CD4-positive, alpha-beta T cell (primary cell): ENCODE data around the gene SORCS2. TPM values are rescaled to one million over a fixed set of nuclear protein-coding genes. Genes with fewer than 3 reads are reported as not detected.

ENCODE experiments used
- ATAC-seq: fragments of 200-7000 bp; cut with Tn5 transposase; one replicate; pipeline ENCODE4 v1.10.0; 2022; ENCODE audit warnings: mild to moderate bottlenecking; ENCODE audit not compliant: poor library complexity
- CTCF ChIA-PET: fragments of 350-600 bp; sonication (Branson Sonifier 250); formaldehyde crosslinking; loops from one replicate; lab custom pipeline; 2021; ENCODE audit warnings: antibody characterized with exemption, inconsistent platforms; lab: Charles Lee
- POLR2A ChIA-PET: fragments of 350-600 bp; sonication (Branson Sonifier 250); formaldehyde crosslinking; loops from one replicate; lab custom pipeline; 2021; ENCODE audit warnings: antibody characterized with exemption, inconsistent platforms; lab: Charles Lee
- DNase-seq, 14 experiments: peaks; one replicate each; pipeline ENCODE4 v3.0.0-alpha.2; 2013 to 2020; ENCODE audit warnings: mixed read lengths in 2 of 14
- H3K27ac ChIP-seq, 2 donors: one replicate each; pipeline versions ENCODE4 v1.5.1 to v1.7.0; 2013; ENCODE audit warnings: low read length in 2 of 2, low read depth in 1 of 2, mild to moderate bottlenecking in 1 of 2
- H3K27me3 ChIP-seq, 2 experiments: 1 replicate in 1 of 2; 2 replicates in 1 of 2; pipeline versions ENCODE4 v1.6.1 to v1.7.0; 2013; ENCODE audit warnings: low read length in 2 of 2, control low read depth in 1 of 2, mild to moderate bottlenecking in 1 of 2, moderate library complexity in 1 of 2; ENCODE audit not compliant: insufficient read depth in 2 of 2, control insufficient read depth in 1 of 2
- H3K36me3 ChIP-seq: one replicate; pipeline ENCODE4 v1.6.1; 2013; ENCODE audit warnings: low read length, control low read depth; ENCODE audit not compliant: insufficient read depth
- H3K4me1 ChIP-seq: one replicate; pipeline ENCODE4 v1.6.1; 2013; ENCODE audit warnings: low read length, control low read depth; ENCODE audit not compliant: insufficient read depth
- H3K4me3 ChIP-seq: one replicate; pipeline ENCODE4 v1.5.1; 2013; ENCODE audit warnings: mild to moderate bottlenecking, low read length, moderate library complexity
- H3K9me3 ChIP-seq, 2 experiments: 1 replicate in 1 of 2; 2 replicates in 1 of 2; pipeline versions ENCODE4 v1.6.1 to v1.7.0; 2013; ENCODE audit warnings: low read length in 2 of 2, mild to moderate bottlenecking in 2 of 2, control low read depth in 1 of 2, moderate library complexity in 1 of 2; ENCODE audit not compliant: control insufficient read depth in 1 of 2, insufficient read depth in 1 of 2
- H3K27ac Mint-ChIP-seq: one replicate; pipeline ENCODE4 v1.8.0; 2020; ENCODE audit warnings: mixed read lengths
- H3K27me3 Mint-ChIP-seq: one replicate; pipeline ENCODE4 v1.8.0; 2021; ENCODE audit warnings: mixed read lengths
- H3K36me3 Mint-ChIP-seq: one replicate; pipeline ENCODE4 v1.8.0; 2021; ENCODE audit warnings: low read depth, mixed read lengths
- H3K4me1 Mint-ChIP-seq: one replicate; pipeline ENCODE4 v1.8.0; 2021; ENCODE audit warnings: low read depth, mixed read lengths
- H3K4me3 Mint-ChIP-seq: one replicate; pipeline ENCODE4 v1.8.0; 2020; ENCODE audit warnings: mild to moderate bottlenecking, mixed read lengths
- H3K9me3 Mint-ChIP-seq: one replicate; pipeline ENCODE4 v1.8.0; 2020; ENCODE audit warnings: mixed read lengths
- intact Hi-C, 2 experiments: fragments of 100-400 bp; cut with DNase I in 1 of 2; cut with micrococcal nuclease in 1 of 2; formaldehyde crosslinking; loops; one replicate each; pipeline versions ENCODE4 v1.15.1 to v1.9.0; 2023 to 2025; cut with DNase I, micrococcal nuclease
- total RNA-seq, 174 experiments: library from RNA in 2 of 174; stranded (reverse) in 2 of 174; gene quantifications; one replicate each; pipeline ENCODE4 v1.2.3 and lab custom pipeline; 2021 to 2026
- TF ChIP-seq, protein P1 (sequence below): fragments of 200-600 bp; IDR thresholded peaks from one replicate; pipeline ENCODE4 v1.8.0; 2022; ENCODE audit warnings: antibody characterized with exemption, mild to moderate bottlenecking

The SORCS2 gene
- total RNA-seq, 2 experiments from 2014 or later: not detected

DNA sequence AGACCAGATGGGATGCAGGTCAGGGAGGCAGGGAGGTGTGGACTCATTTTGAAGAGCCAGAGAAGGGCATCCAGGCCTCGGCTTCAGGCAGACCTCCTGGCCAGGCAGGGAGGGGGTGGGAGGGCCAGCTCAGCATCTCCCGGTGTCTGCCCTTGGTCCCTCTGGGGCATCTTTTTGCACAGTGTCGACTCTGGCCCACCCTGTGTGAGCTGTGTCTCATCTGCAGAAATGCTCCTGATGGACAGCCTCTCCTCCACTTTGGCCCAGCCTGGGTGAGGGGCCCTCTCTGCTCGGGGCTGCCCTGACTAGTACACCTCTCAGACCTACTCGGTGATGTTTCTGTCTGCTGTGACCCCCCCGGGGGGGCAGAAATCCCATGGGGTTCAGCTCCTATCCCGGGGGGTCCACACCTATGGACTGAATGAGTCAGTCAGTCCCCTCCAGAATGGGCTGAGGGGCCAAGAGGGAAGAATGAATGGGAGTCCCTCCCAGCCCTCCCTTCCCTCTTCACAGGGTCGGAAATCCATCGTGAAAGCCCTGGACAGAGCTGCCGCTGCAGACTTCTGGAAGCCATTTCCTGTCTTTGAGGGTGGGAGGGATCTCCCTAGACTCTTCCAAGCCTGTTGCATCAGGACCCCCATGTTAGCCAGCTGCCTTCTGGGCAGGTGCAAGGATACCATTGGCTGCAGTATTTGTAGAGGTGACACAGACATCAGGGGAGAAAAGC lies 439.1 kb downstream of the SORCS2 start:
- no peaks in the 10 kb centered on the region for H3K36me3 ChIP-seq
- peaks cover 0 to 5% of the 10 kb centered on the region in 2 experiments for H3K27me3 ChIP-seq
- intact Hi-C loops: no loop called here
- Mint-ChIP-seq H3K27ac (no peak overlapping the region), H3K4me1 (no peaks in the 10 kb centered on the region), H3K9me3 (no peaks in the 10 kb centered on the region), H3K36me3 (no peaks in the 10 kb centered on the region), H3K4me3 (no peak overlapping the region), H3K27me3 (peaks cover 19% of the 10 kb centered on the region)
- POLR2A ChIA-PET: no interaction called here
- peaks cover 0 to 12% of the 10 kb centered on the region in 2 experiments for H3K9me3 ChIP-seq
- ATAC-seq (no peak), DNase-seq (no peak)
- CTCF ChIA-PET: no interaction called here
- H3K4me3 ChIP-seq: no peak overlapping the region
- peaks cover 3% of the 10 kb centered on the region for H3K4me1 ChIP-seq
- no peak overlapping the region for H3K27ac ChIP-seq
- TF ChIP-seq, protein P1, sequence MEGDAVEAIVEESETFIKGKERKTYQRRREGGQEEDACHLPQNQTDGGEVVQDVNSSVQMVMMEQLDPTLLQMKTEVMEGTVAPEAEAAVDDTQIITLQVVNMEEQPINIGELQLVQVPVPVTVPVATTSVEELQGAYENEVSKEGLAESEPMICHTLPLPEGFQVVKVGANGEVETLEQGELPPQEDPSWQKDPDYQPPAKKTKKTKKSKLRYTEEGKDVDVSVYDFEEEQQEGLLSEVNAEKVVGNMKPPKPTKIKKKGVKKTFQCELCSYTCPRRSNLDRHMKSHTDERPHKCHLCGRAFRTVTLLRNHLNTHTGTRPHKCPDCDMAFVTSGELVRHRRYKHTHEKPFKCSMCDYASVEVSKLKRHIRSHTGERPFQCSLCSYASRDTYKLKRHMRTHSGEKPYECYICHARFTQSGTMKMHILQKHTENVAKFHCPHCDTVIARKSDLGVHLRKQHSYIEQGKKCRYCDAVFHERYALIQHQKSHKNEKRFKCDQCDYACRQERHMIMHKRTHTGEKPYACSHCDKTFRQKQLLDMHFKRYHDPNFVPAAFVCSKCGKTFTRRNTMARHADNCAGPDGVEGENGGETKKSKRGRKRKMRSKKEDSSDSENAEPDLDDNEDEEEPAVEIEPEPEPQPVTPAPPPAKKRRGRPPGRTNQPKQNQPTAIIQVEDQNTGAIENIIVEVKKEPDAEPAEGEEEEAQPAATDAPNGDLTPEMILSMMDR: no peak

DNA sequence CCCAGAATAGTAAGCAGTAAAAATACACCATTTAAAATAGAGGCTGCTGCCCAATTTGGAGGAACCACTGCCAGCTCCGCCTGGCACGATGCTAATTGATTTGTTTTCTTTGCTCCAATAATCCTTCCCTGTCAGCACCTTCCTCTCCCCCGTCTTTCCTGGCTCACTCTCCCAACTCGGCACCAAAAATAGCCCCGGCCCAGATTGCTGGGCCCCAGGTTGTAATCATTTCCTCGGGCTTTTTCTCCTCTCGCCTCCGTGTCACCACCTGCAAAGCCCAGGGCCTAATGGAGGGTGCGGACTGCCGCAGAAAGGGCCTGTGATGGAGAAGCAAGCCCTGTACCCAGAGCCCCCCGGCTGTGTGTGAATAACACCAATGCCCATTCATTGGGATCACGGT lies 440.0 kb downstream of the SORCS2 start:
- no peak overlapping the region for H3K4me3 ChIP-seq
- peaks cover 0 to 5% of the 10 kb centered on the region in 2 experiments for H3K27me3 ChIP-seq
- TF ChIP-seq, protein P1: no peak
- H3K9me3 Mint-ChIP-seq: no peaks in the 10 kb centered on the region
- POLR2A ChIA-PET: no interaction called here
- peaks cover 0 to 12% of the 10 kb centered on the region in 2 experiments for H3K9me3 ChIP-seq
- H3K27ac Mint-ChIP-seq: no peak overlapping the region
- peaks cover 3% of the 10 kb centered on the region for H3K4me1 ChIP-seq
- ATAC-seq (no peak), DNase-seq (no peak)
- no peak overlapping the region for H3K27ac ChIP-seq
- H3K27me3 Mint-ChIP-seq: peaks cover 19% of the 10 kb centered on the region
- CTCF ChIA-PET: no interaction called here
- H3K4me3 Mint-ChIP-seq: no peak overlapping the region
- no peaks in the 10 kb centered on the region for H3K36me3 ChIP-seq
- intact Hi-C loops: no loop called here
- H3K36me3 Mint-ChIP-seq: no peaks in the 10 kb centered on the region
- no peaks in the 10 kb centered on the region for H3K4me1 Mint-ChIP-seq

DNA sequence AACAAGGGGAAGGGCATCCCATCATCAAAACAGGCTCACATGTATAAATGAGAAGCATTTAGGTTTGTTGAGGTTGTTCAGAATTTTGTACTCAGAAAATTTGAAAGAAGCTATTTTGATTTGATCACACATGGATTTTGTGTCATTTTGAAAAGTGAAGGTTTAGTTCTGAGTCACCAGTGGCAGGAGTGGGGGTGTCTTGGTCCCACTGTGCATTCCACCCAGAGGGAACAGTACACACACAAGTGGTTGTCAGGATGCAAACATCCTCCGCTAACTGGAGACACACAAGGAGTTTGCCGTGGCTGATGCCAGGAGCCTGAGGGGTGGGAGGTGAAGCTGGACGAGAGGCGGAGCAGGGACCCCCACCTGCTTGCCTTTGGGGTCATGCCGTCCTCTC lies 440.6 kb downstream of the SORCS2 start:
- TF ChIP-seq, protein P1: no peak
- Mint-ChIP-seq H3K36me3 (no peaks in the 10 kb centered on the region), H3K4me1 (no peaks in the 10 kb centered on the region), H3K27ac (no peak overlapping the region), H3K27me3 (peaks cover 19% of the 10 kb centered on the region), H3K9me3 (no peaks in the 10 kb centered on the region), H3K4me3 (no peak overlapping the region)
- intact Hi-C loops: no loop called here
- Histone ChIP-seq H3K27ac (no peak overlapping the region), H3K27me3 (peaks cover 0 to 5% of the 10 kb centered on the region in 2 experiments), H3K4me1 (peaks cover 3% of the 10 kb centered on the region), H3K4me3 (no peak overlapping the region), H3K9me3 (peaks cover 0 to 12% of the 10 kb centered on the region in 2 experiments), H3K36me3 (no peaks in the 10 kb centered on the region)
- DNase-seq: no peak
- ChIA-PET POLR2A (no interaction called here), CTCF (no interaction called here)
- ATAC-seq: no peak
